GM15510 (cell line): ENCODE measurements around the gene TRAF1.

Experiments used
- POLR2A ChIP-seq: IDR thresholded peaks from 3 replicates; pipeline ENCODE4 v1.6.1; 2011; ENCODE audit warnings: borderline replicate concordance; ENCODE audit not compliant: insufficient read length; ENCODE audit errors: extremely low read depth

TRAF1 gene

DNA sequence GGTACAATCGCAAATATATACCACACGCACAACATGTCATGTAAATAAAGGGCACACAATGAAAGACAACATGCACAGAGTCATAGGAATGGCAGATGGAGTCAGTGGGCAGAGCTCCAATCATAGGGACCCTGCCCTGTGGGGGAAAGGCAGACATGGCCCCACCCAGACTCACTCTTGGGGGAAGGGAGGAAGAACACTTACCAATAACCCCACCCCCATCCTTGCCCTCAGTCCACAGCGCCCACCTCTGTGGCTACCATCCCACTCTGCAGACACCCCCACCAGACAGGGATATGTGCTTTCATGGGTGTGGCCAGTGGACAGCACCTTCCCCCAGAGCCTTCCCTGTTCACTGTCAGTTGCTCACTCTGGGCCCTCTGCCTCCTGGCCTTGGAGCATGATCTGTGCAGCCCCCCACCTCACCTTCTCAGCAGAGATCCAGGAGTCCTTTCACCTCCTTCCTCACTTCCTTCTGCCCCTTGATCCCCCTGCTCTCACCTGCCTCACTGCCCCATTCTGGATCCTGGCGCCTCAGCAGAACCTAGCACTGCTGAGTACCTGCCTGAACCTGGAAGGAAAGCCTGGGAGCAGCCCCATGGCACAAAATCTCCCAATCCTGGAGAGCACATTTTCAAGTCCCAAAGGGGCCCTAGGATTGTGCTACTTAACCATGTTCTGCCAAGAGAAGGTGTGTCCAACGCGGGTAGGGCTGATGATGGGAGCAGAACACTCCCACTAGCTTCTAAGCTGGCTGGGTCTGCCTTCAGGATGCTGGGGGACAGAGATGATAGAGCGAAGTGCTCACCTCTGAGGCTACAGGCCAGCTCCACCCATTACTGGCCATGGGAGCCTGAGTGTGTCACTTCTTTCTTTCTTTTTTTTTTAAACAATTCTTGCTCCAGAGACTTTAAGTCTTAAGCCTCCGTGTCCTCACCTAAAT, 48.1 kb downstream of the TRAF1 start:
- no peak for TF ChIP-seq POLR2A

DNA sequence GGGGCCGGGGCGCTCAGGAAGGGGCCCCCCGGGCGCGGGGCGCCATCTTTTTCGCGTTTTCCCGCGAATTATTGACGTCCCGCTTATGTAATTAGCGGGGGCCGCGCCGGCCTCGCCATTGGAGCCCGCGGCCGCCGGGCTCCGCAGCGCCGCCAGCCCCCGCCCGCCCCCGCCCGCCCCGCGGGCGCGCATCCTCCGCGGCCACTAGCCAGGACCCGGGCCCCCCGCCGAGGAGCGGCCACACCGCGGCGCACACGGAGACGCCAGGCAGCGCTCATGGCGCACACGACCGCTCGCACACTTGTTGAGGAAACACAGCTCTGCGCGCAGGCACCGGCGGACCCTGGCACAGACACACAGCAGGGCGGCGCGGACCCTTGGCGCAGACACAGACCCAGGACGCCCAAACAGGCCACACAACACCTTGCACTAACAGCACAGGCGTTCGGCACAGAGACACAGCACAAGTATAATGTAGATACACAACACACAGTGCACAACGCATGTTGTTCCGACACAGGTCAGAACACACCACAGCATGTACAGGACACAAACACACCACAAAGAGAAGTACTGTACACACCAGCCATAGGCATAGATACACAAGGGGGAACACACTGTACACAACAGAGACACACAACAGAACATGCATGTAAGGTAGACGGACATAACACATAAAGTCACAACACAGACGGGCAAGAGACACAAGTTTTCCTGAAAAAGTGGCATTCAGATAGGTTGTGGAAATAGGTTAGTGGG, 49.1 kb downstream of the TRAF1 start:
- TF ChIP-seq POLR2A, result peak; percentile 74

DNA sequence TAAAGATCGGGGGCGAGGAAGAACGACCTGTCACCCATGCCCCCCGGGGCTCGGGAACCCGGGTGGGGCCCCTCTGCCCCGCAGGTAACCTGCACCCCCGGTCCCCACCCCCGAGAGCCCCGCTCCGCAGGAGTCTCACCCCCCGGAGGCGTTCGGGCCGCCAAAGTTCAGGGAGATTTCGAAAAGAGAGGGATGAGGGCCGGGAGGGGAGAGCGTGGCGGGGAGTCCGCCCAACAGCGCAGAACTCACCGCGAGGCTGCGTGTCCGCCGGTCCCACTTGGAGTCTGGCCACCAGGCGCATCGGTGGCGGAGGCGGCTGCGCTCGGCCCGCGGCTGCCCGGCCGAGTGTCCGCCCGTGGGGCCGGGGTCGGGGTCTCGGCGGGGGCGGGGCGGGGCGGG, 49.8 kb downstream of the TRAF1 start, which contains the start of gene PHF19:
Gene PHF19, minus strand, starts transcription at position 347 of the 399 bp plus-strand sequence. CDS start 2,447 bp downstream, outside the sequence.
- TF ChIP-seq POLR2A, result no peak

DNA sequence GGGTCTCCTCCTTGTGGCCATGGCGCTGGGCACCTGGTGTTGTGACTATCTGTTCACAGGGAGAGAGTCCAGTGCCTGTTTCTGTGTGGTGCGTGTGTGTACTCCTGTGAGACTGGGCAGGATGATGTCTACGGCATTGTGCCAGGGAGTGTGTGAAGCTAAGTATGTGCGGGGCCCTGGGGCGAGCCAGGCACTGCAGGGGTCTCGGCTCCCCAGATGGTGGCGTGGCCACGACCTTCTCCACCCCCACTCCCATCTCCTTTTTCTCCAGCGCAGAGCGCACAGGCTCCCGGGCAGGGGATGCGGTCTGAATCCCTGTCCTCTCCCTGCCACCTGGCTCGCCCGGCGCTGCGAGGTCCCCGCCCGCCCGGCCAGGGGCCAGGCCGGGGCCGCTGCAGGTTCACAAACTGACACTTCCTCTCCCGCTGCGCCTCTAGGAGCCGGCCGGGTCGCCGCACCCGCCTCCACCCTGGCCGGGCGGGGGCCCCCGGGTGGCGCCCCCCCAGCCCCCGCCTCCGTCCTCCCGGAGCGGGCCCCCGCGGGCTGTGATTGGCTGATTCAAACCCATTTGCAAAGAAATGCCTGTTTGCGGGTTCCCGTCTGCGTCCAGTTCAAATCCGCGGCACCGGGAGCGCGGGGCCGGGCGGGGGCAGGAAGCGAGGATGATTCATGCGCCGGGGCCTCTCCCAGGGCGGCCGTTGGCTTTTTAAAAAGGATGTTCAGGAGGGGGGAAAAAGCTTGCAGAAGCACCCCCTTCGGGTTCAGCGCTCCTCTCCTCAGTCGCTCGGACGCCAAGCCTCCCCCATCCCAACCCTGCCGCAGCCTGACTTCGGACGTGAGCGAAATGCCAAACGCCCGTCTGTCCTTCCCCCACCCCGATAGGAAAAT, 50.4 kb downstream of the TRAF1 start:
- peak; percentile 66 for TF ChIP-seq POLR2A

DNA sequence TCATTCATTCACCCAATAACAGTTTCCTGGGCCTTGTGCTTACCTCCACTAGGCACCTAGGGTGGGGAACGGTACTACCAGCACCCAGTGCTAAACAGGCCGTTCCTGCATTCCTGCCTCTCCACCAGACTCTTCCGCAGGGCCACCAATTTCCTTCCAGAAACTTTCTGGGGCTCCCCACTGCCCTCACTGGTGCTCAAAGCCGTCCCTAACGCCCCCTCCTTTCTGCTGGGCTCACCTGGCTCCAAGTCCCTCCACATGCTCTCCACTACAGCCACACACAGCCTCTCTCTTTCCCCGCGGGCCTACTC, 51.0 kb downstream of the TRAF1 start:
- no peak for TF ChIP-seq POLR2A

DNA sequence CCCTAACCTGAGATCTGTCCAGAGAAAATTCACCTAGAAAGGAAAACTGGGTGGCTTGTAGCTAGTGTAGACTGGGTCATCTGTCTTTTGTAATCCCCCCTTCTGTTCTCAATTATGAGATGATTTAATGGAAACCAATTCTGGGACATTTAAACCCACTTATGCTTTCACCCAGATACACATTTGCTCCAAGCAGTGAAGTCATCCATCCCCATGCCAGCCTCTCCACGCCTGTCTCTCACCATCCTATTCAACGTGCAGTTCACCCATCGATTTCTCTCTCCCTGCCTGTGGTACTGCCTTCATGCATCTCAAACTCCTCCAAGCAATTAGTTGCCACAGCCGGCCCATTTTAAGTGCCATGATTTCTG, 51.4 kb downstream of the TRAF1 start:
- no peak for TF ChIP-seq POLR2A

DNA sequence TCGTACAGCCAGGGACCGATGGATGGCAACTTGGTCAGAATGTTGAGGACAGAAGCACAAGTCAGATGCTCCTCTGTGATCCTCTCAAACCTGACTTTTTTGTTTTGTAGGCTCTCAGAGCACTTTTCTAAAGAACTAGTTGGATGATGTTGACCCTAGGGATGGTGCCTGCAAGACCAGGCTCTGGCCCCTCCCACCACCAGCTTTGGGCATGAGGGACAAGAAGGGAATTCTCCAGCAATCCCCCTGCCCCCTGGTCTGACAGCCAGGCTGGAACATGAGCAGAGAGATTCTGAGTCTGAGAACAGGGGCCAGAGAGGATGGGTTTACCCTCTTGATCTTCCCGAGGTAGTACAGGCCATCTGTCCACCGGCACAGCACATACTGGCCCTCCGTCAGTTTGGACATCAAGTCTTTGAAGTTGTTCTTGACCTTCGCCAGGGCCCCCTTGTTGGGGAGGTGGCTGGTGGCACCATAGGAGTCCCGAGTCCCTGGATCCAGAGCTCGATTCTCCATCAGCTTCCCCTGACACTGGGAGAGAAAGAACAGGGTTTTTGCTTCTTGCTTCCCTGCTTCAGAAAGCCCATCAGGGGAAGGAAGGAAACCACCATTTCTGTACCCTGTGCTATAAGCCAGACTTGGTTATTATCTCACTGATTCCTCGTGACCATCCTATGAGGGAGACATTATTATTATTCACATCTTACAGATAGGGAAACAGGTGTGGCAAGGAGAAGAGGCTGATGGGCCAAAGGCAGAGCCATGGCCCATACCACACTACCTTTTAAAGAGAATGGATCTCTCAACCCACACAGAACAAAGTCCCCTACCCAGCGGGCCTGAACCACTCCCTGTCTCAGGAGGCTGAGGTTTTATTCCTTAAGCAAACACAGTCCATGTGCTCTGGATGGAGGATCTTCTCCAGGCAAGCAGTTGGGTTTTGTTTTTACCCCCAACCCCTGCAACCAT, 52.1 kb downstream of the TRAF1 start:
- TF ChIP-seq POLR2A, result no peak

DNA sequence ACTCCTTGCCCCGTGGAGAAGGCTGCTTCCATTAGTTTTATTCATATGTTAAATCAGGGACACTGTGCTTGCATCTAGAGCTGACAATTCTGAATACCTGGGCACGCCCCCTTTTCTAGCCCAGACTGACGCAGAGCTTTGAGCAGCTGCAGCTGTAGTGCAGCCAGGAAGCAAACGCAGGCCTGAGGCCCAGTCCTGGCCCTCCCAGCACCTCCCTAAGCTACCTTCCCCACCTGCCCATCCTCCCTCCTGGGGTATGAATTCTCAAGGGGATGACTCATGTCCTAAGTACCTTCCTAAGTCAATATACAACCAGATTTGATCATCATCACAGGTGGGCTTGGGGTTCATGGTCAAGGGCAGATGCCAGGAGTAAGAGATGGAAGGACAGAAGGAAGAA, 53.1 kb downstream of the TRAF1 start:
- no peak for TF ChIP-seq POLR2A

DNA sequence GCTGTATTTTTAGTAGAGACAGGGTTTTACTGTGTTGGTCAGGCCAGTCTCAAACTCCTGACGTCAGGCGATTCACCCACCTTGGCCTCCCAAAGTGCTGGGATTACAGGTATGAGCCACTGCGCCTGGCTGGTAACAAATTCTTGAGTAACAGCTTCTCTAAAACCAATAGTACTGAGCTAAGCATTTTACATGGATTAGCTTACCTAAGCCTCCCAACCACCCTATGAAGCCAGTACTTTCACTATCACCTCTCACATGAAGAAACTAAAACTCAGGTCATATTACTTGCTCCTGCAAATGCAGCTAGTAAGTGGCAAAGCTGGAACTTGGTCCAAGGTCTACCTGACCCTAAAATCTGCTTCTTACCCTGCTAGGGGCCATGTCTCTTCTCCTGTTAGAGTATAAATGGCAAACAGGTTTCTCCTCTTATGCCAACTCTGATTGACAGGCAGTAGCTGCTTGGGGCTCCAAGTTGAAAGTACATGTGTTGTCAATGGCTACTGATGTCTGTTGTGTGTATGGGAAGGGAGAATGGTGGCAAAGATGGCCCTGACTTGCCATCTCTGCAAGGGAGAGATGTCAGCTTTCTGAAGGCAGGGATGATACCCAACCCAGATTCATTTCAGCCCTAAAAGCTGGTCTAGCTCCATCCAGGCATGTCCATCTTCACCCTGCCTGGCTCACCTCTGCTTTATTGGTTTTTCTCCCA, 53.6 kb downstream of the TRAF1 start:
- no peak for TF ChIP-seq POLR2A

DNA sequence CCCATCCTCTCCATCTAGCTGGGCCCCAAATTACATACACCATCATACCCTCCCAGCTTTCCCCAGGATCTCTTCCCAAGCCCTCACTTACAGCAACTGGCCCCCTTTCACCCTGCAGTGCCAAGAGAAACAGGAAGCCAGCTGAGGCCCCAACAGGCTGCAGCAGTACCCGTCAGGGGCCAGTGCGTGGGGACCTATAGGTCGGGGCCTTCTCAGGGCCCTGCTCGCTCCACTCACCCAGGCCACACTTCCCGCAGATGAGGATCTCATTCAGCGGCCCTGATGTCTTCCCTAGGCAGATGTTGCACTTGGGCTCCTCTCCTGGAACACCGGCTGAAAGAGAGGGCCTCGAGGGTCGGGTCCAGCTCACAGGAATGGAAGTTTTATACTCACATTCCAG, 56.4 kb downstream of the TRAF1 start:
- no peak for TF ChIP-seq POLR2A

DNA sequence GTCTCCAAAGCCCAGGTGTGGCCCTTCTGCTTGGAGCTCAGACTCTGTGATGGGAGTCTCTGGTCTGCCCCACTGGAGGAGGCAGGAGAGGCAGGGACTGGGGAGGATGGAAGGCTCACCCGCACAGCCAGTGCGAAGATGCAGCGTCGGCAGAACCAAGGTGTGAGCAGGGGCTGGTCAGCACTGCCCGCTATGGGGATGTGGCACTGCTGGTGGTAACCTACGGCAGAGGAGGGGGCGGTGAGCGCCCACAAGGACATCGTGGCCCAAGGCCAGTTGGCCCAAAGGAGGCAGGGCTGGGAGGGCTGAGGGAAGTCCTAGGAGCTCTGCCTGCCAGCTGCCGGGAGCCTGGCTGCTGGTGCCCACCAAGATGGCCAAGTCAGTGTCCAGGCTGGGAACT, 56.9 kb downstream of the TRAF1 start:
- TF ChIP-seq POLR2A, result no peak

DNA sequence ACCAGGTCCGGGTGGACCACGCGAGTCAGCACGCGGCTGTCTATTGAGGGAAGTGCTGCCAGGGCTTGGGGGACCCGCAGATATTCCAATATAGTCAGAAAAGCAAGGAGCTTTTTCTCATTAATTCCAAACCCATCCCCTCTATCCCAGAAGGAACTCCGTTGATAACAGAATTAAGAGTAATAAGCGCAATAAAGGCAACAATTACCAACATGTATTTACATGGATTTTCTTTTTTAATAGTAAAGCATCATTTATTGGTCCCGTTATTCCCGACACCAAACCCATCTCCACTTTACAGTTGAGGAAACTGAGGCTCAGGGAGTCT, 57.3 kb downstream of the TRAF1 start:
- TF ChIP-seq POLR2A, result no peak

DNA sequence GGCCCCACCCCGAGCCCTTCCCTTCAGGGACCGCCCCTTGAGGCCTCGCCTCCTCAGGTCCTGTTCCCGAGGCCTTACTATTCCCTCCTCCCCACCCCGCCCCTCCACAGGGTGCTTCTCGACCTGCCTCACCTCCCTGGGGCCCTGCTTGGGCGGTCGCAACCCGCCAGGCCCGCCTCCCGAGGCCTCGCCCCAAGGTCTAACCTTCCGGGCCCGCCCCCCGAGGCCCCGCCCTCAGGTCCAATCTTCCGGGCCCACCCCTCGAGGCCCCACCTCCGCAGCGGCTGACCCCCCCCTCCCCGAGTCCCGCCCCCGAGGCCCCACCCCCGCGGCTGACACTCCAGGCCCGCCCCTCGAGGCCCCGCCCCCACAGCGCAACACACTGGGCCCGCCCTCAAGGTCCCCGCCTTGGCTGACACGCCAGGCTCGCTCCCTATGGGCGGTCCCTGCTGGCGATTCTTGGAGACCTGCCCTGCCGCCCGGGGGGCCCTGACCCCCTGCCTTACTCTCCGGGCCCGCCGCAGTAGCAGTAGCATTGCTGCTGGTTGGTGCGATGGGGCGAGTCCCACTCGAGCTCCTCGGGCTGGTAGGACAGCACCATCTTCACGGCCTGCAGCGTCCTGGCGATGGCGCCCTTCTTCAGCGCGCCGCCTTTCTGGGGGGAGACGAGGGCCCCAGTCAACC, 57.8 kb downstream of the TRAF1 start:
- peak; percentile 56 for TF ChIP-seq POLR2A

DNA sequence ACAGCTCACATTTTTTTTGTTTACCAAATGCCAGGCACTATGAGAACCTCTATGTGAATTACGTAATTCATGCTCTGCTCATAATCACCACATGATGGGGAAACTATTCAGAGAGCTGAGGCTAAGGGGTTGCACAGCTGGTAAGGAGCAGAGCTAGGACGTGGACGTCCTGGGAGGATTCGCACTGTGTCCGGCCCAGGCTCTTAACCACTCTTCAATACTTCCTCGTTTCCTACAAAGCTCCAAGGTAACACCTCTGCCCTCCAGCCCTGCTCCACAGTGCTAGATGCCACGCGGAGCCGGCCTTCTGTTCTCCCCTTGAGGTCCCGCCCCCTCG, 58.3 kb downstream of the TRAF1 start:
- peak; percentile 8 for TF ChIP-seq POLR2A
